NCI-H2107 treated with DMSO at 0.1 percent for 48 hours (cell line): ENCODE results near the gene TEX2.
"Not testable (repeated sequence)": the region's sequence is repeated elsewhere in the genome, so short reads cannot be mapped to it uniquely, and the experiment has no call there.

Experiments
- DNase-seq: peaks from one replicate; lab custom pipeline; 2025; ENCODE audit not compliant: unreplicated experiment; lab: John Stamatoyannopoulos, UW

The TEX2 gene

GRCh38 chr17:64214950-64215349 lies 48.1 kb downstream of the TEX2 start:
- no peak for DNase-seq

- peak; percentile 19 for DNase-seq
These were observed 48.9 kb downstream of the TEX2 start for GRCh38 chr17:64213995-64214811.

- no peak for DNase-seq
These were observed 50.9 kb downstream of the TEX2 start for GRCh38 chr17:64212122-64212521.

GRCh38 chr17:64209983-64210382 lies 53.1 kb downstream of the TEX2 start:
- DNase-seq: no peak

GRCh38 chr17:64209356-64209941 lies 53.6 kb downstream of the TEX2 start:
- DNase-seq: no peak

GRCh38 chr17:64208656-64209055 lies 54.4 kb downstream of the TEX2 start:
- not testable (repeated sequence) for DNase-seq

- no peak for DNase-seq
These were observed 57.3 kb downstream of the TEX2 start for GRCh38 chr17:64205804-64206203.

GRCh38 chr17:64203630-64204029 lies 59.4 kb downstream of the TEX2 start:
- DNase-seq: no peak

GRCh38 chr17:64202683-64203344 lies 60.2 kb downstream of the TEX2 start:
- no peak for DNase-seq

- peak; percentile 74 for DNase-seq
These were observed 62.7 kb downstream of the TEX2 start for GRCh38 chr17:64200080-64201032.

GRCh38 chr17:64198331-64199090 lies 64.5 kb downstream of the TEX2 start:
- DNase-seq: no peak

- no peak for DNase-seq
These were observed 66.5 kb downstream of the TEX2 start for GRCh38 chr17:64196601-64197000.

- DNase-seq: no peak
These were observed 69.5 kb downstream of the TEX2 start for GRCh38 chr17:64193561-64193960.

GRCh38 chr17:64192589-64192988 lies 70.5 kb downstream of the TEX2 start:
- no peak for DNase-seq

GRCh38 chr17:64190472-64190871 lies 72.6 kb downstream of the TEX2 start:
- no peak for DNase-seq

GRCh38 chr17:64188088-64188487 lies 75.0 kb downstream of the TEX2 start:
- no peak for DNase-seq

- no peak for DNase-seq
These were observed 75.8 kb downstream of the TEX2 start for GRCh38 chr17:64187093-64187895.

GRCh38 chr17:64186171-64187092 lies 76.6 kb downstream of the TEX2 start:
- DNase-seq: no peak
